WTC11 (cell line): ENCODE measurements around the gene AXDND1. TPM values are rescaled to one million over a fixed set of nuclear protein-coding genes. Genes with fewer than 3 reads are reported as not detected.

ENCODE experiments used
- ATAC-seq: fragments of 200-7000 bp; cut with Tn5 transposase; 2 replicates; pipeline ENCODE4 v1.10.0; 2021; ENCODE audit warnings: mild to moderate bottlenecking, moderate library complexity
- CTCF ChIA-PET: fragments of 300-600 bp; sonication (Branson Sonifier 250); formaldehyde crosslinking; loops from one replicate; lab custom pipeline; 2021; ENCODE audit warnings: antibody characterized with exemption; lab: Charles Lee
- POLR2A ChIA-PET: fragments of 350-600 bp; sonication (Branson Sonifier 250); formaldehyde crosslinking; loops from one replicate; lab custom pipeline; 2021; ENCODE audit warnings: antibody characterized with exemption; lab: Charles Lee
- DNase-seq: peaks from one replicate; pipeline ENCODE4 v3.0.0; 2021; ENCODE audit warnings: low spot score
- H3K27ac Mint-ChIP-seq: 2 replicates; pipeline ENCODE4 v1.8.0; 2021; ENCODE audit warnings: mixed read lengths
- H3K27me3 Mint-ChIP-seq: 2 replicates; pipeline ENCODE4 v1.8.0; 2021; ENCODE audit warnings: low read depth, mild to moderate bottlenecking, moderate library complexity, mixed read lengths
- H3K36me3 Mint-ChIP-seq: 2 replicates; pipeline ENCODE4 v1.8.0; 2021; ENCODE audit warnings: mixed read lengths
- H3K4me1 Mint-ChIP-seq: 2 replicates; pipeline ENCODE4 v1.8.0; 2022; ENCODE audit warnings: mixed read lengths
- H3K4me3 Mint-ChIP-seq: 2 replicates; pipeline ENCODE4 v1.8.0; 2021; ENCODE audit warnings: mild to moderate bottlenecking, moderate library complexity, mixed read lengths
- H3K9me3 Mint-ChIP-seq: 2 replicates; pipeline ENCODE4 v1.8.0; 2021; ENCODE audit warnings: mixed read lengths
- GTF2I ChIP-seq: fragments of 250-450 bp; sonication (Bioruptor Pico); conservative IDR thresholded peaks from 2 replicates; pipeline ENCODE4 v1.4.0; 2021; ENCODE audit warnings: mild to moderate bottlenecking
- NR3C1 ChIP-seq: sonication (generic); formaldehyde crosslinking; conservative IDR thresholded peaks from 2 replicates; pipeline ENCODE4 v1.8.1; 2023; ENCODE audit warnings: low read depth, mild to moderate bottlenecking, missing genetic modification reagents
- PRRX2 ChIP-seq: fragments of 250-450 bp; sonication (Bioruptor Pico); IDR thresholded peaks from 2 replicates; pipeline ENCODE4 v1.8.0; 2021; ENCODE audit warnings: mild to moderate bottlenecking
- RORB ChIP-seq: fragments of 250-450 bp; sonication (Bioruptor Pico); IDR thresholded peaks from 2 replicates; pipeline ENCODE4 v1.9.0; 2021; ENCODE audit warnings: mild to moderate bottlenecking
- SMAD4 ChIP-seq: sonication (generic); formaldehyde crosslinking; IDR thresholded peaks from 2 replicates; pipeline ENCODE4 v1.8.0; 2022; ENCODE audit warnings: mild to moderate bottlenecking, missing genetic modification reagents
- TCF7 ChIP-seq: sonication (generic); formaldehyde crosslinking; IDR thresholded peaks from 2 replicates; pipeline ENCODE4 v1.8.0; 2022; ENCODE audit warnings: mild to moderate bottlenecking, low read depth, missing genetic modification reagents, moderate library complexity
- TEAD1 ChIP-seq: sonication (generic); formaldehyde crosslinking; IDR thresholded peaks from 2 replicates; pipeline ENCODE4 v1.8.0; 2022; ENCODE audit warnings: mild to moderate bottlenecking, missing genetic modification reagents
- total RNA-seq: library from RNA; stranded (reverse); gene quantifications from 3 replicates; pipeline ENCODE4 v1.2.3, GENCODE V29; 2021
- TF ChIP-seq, protein P1 (sequence below): fragments of 200-600 bp; IDR thresholded peaks from 2 replicates; pipeline ENCODE4 v1.8.0; 2022; ENCODE audit warnings: antibody characterized with exemption
- TF ChIP-seq, protein P2 (sequence below): sonication (generic); formaldehyde crosslinking; IDR thresholded peaks from 2 replicates; pipeline ENCODE4 v1.8.0; 2023; ENCODE audit warnings: missing genetic modification reagents, mild to moderate bottlenecking, borderline replicate concordance
- TF ChIP-seq, protein P3 (sequence below): sonication (generic); formaldehyde crosslinking; IDR thresholded peaks from 2 replicates; pipeline ENCODE4 v1.8.1; 2022; ENCODE audit warnings: missing genetic modification reagents, borderline replicate concordance
- TF ChIP-seq, protein P4 (sequence below): sonication (generic); formaldehyde crosslinking; IDR thresholded peaks from 2 replicates; pipeline ENCODE4 v1.8.1; 2023; ENCODE audit warnings: mild to moderate bottlenecking, missing genetic modification reagents, moderate library complexity
- TF ChIP-seq, protein P5 (sequence below): fragments of 250-450 bp; sonication (Bioruptor Pico); IDR thresholded peaks from 2 replicates; pipeline ENCODE4 v1.8.0; 2021; ENCODE audit warnings: mild to moderate bottlenecking
- TF ChIP-seq, protein P6 (sequence below): sonication (generic); formaldehyde crosslinking; IDR thresholded peaks from 2 replicates; pipeline ENCODE4 v1.8.0; 2022; ENCODE audit warnings: missing genetic modification reagents
- TF ChIP-seq, protein P7 (sequence below): fragments of 250-450 bp; sonication (Bioruptor Pico); IDR thresholded peaks from 2 replicates; pipeline ENCODE4 v1.9.0; 2021; ENCODE audit warnings: moderate library complexity, mild to moderate bottlenecking, inconsistent platforms, borderline replicate concordance

Gene AXDND1
- total RNA-seq, 1 experiment from 2014 or later: not detected

DNA sequence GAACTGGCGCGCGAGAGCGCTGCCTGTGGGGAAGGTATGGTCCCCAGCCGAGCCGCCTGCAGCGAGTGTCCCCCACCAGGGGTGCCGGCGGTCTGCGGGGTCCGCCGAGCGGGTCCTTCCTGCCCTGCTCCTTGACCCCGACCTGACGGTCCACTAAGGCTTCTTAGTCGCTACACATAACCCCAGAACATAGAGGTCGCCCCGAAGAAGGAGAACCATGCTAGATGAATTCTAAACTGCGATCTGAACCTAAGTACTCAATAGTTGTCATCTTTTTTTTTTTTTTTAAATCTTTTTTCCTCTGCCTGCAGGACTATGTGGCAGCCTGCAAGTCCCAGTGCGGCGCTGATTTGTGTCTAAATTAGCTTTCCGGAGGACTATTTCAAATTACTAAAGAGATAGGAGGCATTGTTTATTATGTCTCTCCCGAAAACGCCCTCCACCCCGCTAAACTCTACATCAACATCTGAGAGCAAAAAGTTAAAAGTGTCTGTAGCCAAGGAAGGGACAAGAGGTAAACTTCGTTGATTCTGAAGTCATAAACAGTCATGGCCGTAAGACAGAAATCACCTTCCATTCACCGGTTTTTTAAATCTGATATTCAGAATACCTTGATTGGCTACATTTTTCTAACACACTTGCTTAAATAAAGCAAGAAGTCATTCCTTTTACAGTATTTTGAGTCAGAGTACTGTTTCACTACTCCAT, 476 bp downstream of the AXDND1 start:
- ATAC-seq: peak; percentile 63
- POLR2A ChIA-PET: interaction anchor here (0.7 to 1.4 kb wide), 2 partner anchors 73 to 571 kb away, joined by 3 to 4 read pairs; partner anchors contain the start of gene SOAT1
- H3K4me3 Mint-ChIP-seq: peak overlapping the region; percentile 84
- H3K27me3 Mint-ChIP-seq: peaks cover 3% of the 10 kb centered on the region; the same call in 1 of the 2 replicates
- no peak for TF ChIP-seq SMAD4
- TF ChIP-seq TEAD1: 0 out of 2 replicates have a peak, but pooled peaks have one; percentile 13
- peaks cover 3% of the 10 kb centered on the region; the same call in 1 of the 2 replicates for H3K4me1 Mint-ChIP-seq
- H3K36me3 Mint-ChIP-seq: no peaks in the 10 kb centered on the region
- no peak overlapping the region; the same call in 1 of the 2 replicates for H3K27ac Mint-ChIP-seq
- H3K9me3 Mint-ChIP-seq: no peaks in the 10 kb centered on the region
- DNase-seq: no peak
- CTCF ChIA-PET: interaction anchor here (0.8 to 2.0 kb wide), 7 partner anchors 73 to 449 kb away, joined by 3 to 7 read pairs (median 5); partner anchors contain the start of gene SOAT1

DNA sequence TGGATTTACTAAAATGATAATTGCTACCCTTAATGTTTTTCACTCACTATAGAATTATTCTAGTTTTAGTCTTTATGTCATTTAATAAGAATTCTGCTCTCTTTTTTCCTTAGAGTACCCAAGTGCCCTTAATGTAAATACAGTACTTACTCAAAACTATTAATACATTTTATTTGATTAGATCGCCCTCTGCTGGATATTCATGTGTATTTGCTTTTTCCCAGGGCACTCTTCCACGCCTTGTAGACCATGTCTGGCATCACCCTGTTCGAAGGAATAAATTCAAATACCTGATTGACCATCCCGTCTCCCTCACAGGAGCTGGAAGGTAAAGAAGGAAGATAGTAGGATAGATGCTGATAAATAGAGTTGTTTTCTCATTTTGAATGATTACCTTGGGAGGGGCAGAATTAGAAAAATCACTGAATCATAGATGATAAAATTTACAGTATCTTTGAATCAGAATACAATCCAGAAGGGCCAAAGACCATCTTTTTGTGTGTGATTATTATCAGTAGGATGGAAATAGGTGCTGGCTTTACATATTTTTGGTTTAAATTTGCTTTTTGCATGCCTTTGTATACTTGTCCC, 4.1 kb downstream of the AXDND1 start:
- ChIA-PET POLR2A (no interaction called here), CTCF (interaction anchor here (1.1 to 2.2 kb wide), 3 partner anchors 249 to 291 kb away, joined by 4 to 5 read pairs (median 5); no protein-coding TSS in a partner anchor)
- Mint-ChIP-seq H3K4me3 (no peak overlapping the region), H3K27me3 (peaks cover 3% of the 10 kb centered on the region; the same call in 1 of the 2 replicates), H3K27ac (no peak overlapping the region), H3K4me1 (0 out of 2 replicates have a peak, but pooled peaks cover 3% of the 10 kb centered on the region), H3K36me3 (no peaks in the 10 kb centered on the region), H3K9me3 (no peaks in the 10 kb centered on the region)
- TF ChIP-seq NR3C1 (CRISPR knock-in tag): no peak
- TF ChIP-seq, protein P1, sequence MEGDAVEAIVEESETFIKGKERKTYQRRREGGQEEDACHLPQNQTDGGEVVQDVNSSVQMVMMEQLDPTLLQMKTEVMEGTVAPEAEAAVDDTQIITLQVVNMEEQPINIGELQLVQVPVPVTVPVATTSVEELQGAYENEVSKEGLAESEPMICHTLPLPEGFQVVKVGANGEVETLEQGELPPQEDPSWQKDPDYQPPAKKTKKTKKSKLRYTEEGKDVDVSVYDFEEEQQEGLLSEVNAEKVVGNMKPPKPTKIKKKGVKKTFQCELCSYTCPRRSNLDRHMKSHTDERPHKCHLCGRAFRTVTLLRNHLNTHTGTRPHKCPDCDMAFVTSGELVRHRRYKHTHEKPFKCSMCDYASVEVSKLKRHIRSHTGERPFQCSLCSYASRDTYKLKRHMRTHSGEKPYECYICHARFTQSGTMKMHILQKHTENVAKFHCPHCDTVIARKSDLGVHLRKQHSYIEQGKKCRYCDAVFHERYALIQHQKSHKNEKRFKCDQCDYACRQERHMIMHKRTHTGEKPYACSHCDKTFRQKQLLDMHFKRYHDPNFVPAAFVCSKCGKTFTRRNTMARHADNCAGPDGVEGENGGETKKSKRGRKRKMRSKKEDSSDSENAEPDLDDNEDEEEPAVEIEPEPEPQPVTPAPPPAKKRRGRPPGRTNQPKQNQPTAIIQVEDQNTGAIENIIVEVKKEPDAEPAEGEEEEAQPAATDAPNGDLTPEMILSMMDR: peak; percentile 44; the same call in 1 of the 2 replicates
- ATAC-seq: peak; percentile 34
- no peak for DNase-seq

DNA sequence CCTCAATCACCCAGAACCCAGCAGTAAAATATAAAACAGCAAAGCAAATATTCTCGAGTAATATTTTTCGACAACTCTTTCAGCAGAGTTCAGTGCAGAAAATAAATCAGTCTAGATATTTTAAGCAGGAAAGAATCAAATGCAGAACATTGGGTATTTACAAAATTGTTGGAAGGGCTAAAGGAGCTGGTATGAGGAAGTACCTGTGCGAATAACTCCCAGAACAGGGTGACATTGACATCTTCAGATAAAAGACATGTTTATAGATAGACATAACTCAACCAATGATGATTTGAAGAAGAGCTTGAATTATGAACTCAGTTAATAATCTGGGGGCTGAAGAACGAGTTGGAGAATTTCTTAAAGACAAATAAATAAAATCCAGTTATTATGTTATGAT, 6.4 kb downstream of the AXDND1 start:
- H3K36me3 Mint-ChIP-seq: no peaks in the 10 kb centered on the region
- peaks cover 3% of the 10 kb centered on the region; the same call in 1 of the 2 replicates for H3K27me3 Mint-ChIP-seq
- CTCF ChIA-PET: interaction anchor here (1.1 kb wide), 1 partner anchor 252 kb away, joined by 3 read pairs; no protein-coding TSS in a partner anchor
- no peaks in the 10 kb centered on the region for H3K9me3 Mint-ChIP-seq
- DNase-seq: no peak
- no peak overlapping the region for H3K27ac Mint-ChIP-seq
- no peak overlapping the region for H3K4me3 Mint-ChIP-seq
- POLR2A ChIA-PET: no interaction called here
- no peak for ATAC-seq
- no peaks in the 10 kb centered on the region for H3K4me1 Mint-ChIP-seq
- TF ChIP-seq, protein P2, sequence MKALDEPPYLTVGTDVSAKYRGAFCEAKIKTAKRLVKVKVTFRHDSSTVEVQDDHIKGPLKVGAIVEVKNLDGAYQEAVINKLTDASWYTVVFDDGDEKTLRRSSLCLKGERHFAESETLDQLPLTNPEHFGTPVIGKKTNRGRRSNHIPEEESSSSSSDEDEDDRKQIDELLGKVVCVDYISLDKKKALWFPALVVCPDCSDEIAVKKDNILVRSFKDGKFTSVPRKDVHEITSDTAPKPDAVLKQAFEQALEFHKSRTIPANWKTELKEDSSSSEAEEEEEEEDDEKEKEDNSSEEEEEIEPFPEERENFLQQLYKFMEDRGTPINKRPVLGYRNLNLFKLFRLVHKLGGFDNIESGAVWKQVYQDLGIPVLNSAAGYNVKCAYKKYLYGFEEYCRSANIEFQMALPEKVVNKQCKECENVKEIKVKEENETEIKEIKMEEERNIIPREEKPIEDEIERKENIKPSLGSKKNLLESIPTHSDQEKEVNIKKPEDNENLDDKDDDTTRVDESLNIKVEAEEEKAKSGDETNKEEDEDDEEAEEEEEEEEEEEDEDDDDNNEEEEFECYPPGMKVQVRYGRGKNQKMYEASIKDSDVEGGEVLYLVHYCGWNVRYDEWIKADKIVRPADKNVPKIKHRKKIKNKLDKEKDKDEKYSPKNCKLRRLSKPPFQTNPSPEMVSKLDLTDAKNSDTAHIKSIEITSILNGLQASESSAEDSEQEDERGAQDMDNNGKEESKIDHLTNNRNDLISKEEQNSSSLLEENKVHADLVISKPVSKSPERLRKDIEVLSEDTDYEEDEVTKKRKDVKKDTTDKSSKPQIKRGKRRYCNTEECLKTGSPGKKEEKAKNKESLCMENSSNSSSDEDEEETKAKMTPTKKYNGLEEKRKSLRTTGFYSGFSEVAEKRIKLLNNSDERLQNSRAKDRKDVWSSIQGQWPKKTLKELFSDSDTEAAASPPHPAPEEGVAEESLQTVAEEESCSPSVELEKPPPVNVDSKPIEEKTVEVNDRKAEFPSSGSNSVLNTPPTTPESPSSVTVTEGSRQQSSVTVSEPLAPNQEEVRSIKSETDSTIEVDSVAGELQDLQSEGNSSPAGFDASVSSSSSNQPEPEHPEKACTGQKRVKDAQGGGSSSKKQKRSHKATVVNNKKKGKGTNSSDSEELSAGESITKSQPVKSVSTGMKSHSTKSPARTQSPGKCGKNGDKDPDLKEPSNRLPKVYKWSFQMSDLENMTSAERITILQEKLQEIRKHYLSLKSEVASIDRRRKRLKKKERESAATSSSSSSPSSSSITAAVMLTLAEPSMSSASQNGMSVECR (CRISPR knock-in tag): no peak
- TF ChIP-seq, protein P3, sequence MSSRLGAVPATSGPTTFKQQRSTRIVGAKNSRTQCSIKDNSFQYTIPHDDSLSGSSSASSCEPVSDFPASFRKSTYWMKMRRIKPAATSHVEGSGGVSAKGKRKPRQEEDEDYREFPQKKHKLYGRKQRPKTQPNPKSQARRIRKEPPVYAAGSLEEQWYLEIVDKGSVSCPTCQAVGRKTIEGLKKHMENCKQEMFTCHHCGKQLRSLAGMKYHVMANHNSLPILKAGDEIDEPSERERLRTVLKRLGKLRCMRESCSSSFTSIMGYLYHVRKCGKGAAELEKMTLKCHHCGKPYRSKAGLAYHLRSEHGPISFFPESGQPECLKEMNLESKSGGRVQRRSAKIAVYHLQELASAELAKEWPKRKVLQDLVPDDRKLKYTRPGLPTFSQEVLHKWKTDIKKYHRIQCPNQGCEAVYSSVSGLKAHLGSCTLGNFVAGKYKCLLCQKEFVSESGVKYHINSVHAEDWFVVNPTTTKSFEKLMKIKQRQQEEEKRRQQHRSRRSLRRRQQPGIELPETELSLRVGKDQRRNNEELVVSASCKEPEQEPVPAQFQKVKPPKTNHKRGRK (CRISPR knock-in tag): no peak
- TF ChIP-seq, protein P4, sequence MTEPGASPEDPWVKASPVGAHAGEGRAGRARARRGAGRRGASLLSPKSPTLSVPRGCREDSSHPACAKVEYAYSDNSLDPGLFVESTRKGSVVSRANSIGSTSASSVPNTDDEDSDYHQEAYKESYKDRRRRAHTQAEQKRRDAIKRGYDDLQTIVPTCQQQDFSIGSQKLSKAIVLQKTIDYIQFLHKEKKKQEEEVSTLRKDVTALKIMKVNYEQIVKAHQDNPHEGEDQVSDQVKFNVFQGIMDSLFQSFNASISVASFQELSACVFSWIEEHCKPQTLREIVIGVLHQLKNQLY (CRISPR knock-in tag): no peak
- TF ChIP-seq, protein P5, sequence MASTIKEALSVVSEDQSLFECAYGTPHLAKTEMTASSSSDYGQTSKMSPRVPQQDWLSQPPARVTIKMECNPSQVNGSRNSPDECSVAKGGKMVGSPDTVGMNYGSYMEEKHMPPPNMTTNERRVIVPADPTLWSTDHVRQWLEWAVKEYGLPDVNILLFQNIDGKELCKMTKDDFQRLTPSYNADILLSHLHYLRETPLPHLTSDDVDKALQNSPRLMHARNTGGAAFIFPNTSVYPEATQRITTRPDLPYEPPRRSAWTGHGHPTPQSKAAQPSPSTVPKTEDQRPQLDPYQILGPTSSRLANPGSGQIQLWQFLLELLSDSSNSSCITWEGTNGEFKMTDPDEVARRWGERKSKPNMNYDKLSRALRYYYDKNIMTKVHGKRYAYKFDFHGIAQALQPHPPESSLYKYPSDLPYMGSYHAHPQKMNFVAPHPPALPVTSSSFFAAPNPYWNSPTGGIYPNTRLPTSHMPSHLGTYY (CRISPR knock-in tag): no peak
- TF ChIP-seq GTF2I (CRISPR knock-in tag) (no peak), PRRX2 (CRISPR knock-in tag) (no peak), TCF7 (CRISPR knock-in tag) (no peak), RORB (CRISPR knock-in tag) (no peak)
- TF ChIP-seq, protein P6, sequence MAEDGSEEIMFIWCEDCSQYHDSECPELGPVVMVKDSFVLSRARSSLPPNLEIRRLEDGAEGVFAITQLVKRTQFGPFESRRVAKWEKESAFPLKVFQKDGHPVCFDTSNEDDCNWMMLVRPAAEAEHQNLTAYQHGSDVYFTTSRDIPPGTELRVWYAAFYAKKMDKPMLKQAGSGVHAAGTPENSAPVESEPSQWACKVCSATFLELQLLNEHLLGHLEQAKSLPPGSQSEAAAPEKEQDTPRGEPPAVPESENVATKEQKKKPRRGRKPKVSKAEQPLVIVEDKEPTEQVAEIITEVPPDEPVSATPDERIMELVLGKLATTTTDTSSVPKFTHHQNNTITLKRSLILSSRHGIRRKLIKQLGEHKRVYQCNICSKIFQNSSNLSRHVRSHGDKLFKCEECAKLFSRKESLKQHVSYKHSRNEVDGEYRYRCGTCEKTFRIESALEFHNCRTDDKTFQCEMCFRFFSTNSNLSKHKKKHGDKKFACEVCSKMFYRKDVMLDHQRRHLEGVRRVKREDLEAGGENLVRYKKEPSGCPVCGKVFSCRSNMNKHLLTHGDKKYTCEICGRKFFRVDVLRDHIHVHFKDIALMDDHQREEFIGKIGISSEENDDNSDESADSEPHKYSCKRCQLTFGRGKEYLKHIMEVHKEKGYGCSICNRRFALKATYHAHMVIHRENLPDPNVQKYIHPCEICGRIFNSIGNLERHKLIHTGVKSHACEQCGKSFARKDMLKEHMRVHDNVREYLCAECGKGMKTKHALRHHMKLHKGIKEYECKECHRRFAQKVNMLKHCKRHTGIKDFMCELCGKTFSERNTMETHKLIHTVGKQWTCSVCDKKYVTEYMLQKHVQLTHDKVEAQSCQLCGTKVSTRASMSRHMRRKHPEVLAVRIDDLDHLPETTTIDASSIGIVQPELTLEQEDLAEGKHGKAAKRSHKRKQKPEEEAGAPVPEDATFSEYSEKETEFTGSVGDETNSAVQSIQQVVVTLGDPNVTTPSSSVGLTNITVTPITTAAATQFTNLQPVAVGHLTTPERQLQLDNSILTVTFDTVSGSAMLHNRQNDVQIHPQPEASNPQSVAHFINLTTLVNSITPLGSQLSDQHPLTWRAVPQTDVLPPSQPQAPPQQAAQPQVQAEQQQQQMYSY (CRISPR knock-in tag): no peak
- TF ChIP-seq, protein P7, sequence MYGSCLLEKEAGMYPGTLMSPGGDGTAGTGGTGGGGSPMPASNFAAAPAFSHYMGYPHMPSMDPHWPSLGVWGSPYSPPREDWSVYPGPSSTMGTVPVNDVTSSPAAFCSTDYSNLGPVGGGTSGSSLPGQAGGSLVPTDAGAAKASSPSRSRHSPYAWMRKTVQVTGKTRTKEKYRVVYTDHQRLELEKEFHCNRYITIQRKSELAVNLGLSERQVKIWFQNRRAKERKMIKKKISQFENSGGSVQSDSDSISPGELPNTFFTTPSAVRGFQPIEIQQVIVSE: no peak
